Activated CD8-positive, alpha-beta T cell treated with anti-CD3 and anti-CD28 coated beads for 36 hours (primary cell): ENCODE data around the gene NABP2. TPM values are rescaled to one million over a fixed set of nuclear protein-coding genes. Genes with fewer than 3 reads are reported as not detected.
"Not testable (repeated sequence)": the region's sequence is repeated elsewhere in the genome, so short reads cannot be mapped to it uniquely, and the experiment has no call there.

Source experiments
- ATAC-seq: fragments of 200-7000 bp; cut with Tn5 transposase; one replicate; pipeline ENCODE4 v1.10.0; 2021; ENCODE audit warnings: mild to moderate bottlenecking, moderate library complexity
- CTCF ChIA-PET: fragments of 350-600 bp; sonication (Branson Sonifier 250); formaldehyde crosslinking; loops from one replicate; lab custom pipeline; 2021; ENCODE audit warnings: antibody characterized with exemption; lab: Charles Lee
- POLR2A ChIA-PET: fragments of 350-600 bp; sonication (Branson Sonifier 250); formaldehyde crosslinking; loops from one replicate; lab custom pipeline; 2021; ENCODE audit warnings: antibody characterized with exemption; lab: Charles Lee
- DNase-seq: peaks from one replicate; pipeline ENCODE4 v3.0.0-alpha.2; 2020
- H3K27ac Mint-ChIP-seq: one replicate; pipeline ENCODE4 v1.8.0; 2021; ENCODE audit warnings: mild to moderate bottlenecking, mixed read lengths
- H3K27me3 Mint-ChIP-seq: one replicate; pipeline ENCODE4 v1.8.0; 2021; ENCODE audit warnings: mixed read lengths
- H3K36me3 Mint-ChIP-seq: one replicate; pipeline ENCODE4 v1.8.0; 2021; ENCODE audit warnings: low read depth, mixed read lengths
- H3K4me1 Mint-ChIP-seq: one replicate; pipeline ENCODE4 v1.8.0; 2021; ENCODE audit warnings: low read depth, mixed read lengths
- H3K4me3 Mint-ChIP-seq: one replicate; pipeline ENCODE4 v1.8.0; 2021; ENCODE audit warnings: mild to moderate bottlenecking, moderate library complexity, mixed read lengths
- H3K9me3 Mint-ChIP-seq: one replicate; pipeline ENCODE4 v1.8.0; 2021; ENCODE audit warnings: mixed read lengths
- CTCF ChIP-seq: fragments of 200-600 bp; IDR thresholded peaks from one replicate; pipeline ENCODE4 v1.8.0; 2022; ENCODE audit warnings: antibody characterized with exemption, mild to moderate bottlenecking
- intact Hi-C: fragments of 100-400 bp; cut with micrococcal nuclease; formaldehyde crosslinking; loops from one replicate; pipeline ENCODE4 v1.10.0; 2022
- total RNA-seq, 2 experiments: library from RNA; stranded (reverse); gene quantifications; one replicate each; pipeline ENCODE4 v1.2.3, GENCODE V29; 2021

NABP2 gene
- total RNA-seq, 2 experiments from 2014 or later: 58.7 to 60.2 TPM

GRCh38 chr12:56267443-56268071 is 43.4 kb downstream of the NABP2 start:
- intact Hi-C loops: loop anchor here (5.0 kb wide), 1 partner anchor 45 kb away; the partner anchor contains the start of genes NABP2 and RNF41
- POLR2A ChIA-PET: interaction anchor here (0.6 to 3.0 kb wide), 12 partner anchors 9 to 1260 kb away, joined by 3 to 17 read pairs (median 3); partner anchors contain the start of genes ANKRD52 and STAT2
- ATAC-seq (no peak), DNase-seq (peak; percentile 23)
- Mint-ChIP-seq H3K4me1 (peaks cover 19% of the 10 kb centered on the region), H3K9me3 (no peaks in the 10 kb centered on the region), H3K27me3 (no peaks in the 10 kb centered on the region), H3K4me3 (peak overlapping the region; percentile 93), H3K27ac (peak overlapping the region; percentile 54), H3K36me3 (peaks cover 18% of the 10 kb centered on the region)
- no peak for TF ChIP-seq CTCF
- CTCF ChIA-PET: interaction anchor here (0.7 to 5.0 kb wide), 15 partner anchors 10 to 484 kb away, joined by 3 to 40 read pairs (median 5); partner anchors contain the start of genes ANKRD52, RNF41, SMARCC2 and STAT2

GRCh38 chr12:56271031-56271430 is 46.9 kb downstream of the NABP2 start:
- Mint-ChIP-seq H3K4me3 (no peak overlapping the region), H3K36me3 (peaks cover 37% of the 10 kb centered on the region), H3K4me1 (peaks cover 16% of the 10 kb centered on the region), H3K27ac (peak overlapping the region; percentile 61), H3K27me3 (no peaks in the 10 kb centered on the region), H3K9me3 (no peaks in the 10 kb centered on the region)
- ChIA-PET POLR2A (interaction anchor here (1.0 to 1.7 kb wide), 2 partner anchors 12 to 112 kb away, joined by 3 to 6 read pairs; partner anchors contain the start of gene MYL6), CTCF (interaction anchor here (0.8 to 1.7 kb wide), 6 partner anchors 13 to 81 kb away, joined by 3 to 5 read pairs (median 4); partner anchors contain the start of genes ANKRD52 and SMARCC2)
- DNase-seq: no peak
- intact Hi-C loops: no loop called here
- no peak for ATAC-seq
- no peak for TF ChIP-seq CTCF

- H3K27ac Mint-ChIP-seq, intact Hi-C loops, H3K27me3 Mint-ChIP-seq, H3K9me3 Mint-ChIP-seq, DNase-seq, ATAC-seq, H3K4me1 Mint-ChIP-seq, H3K4me3 Mint-ChIP-seq: not testable (repeated sequence)
- POLR2A ChIA-PET: interaction anchor here (0.9 kb wide), 1 partner anchor 19 kb away, joined by 4 read pairs; no protein-coding TSS in a partner anchor
- CTCF ChIA-PET: interaction anchor here (1.1 kb wide), 1 partner anchor 83 kb away, joined by 4 read pairs; the partner anchor contains the start of gene SMARCC2
- peaks cover 37% of the 10 kb centered on the region for H3K36me3 Mint-ChIP-seq
Measured at GRCh38 chr12:56272468-56272867, 48.3 kb downstream of the NABP2 start.

GRCh38 chr12:56274299-56274698 is 50.2 kb downstream of the NABP2 start:
- intact Hi-C loops: no loop called here
- no peak overlapping the region for H3K27ac Mint-ChIP-seq
- H3K4me1 Mint-ChIP-seq: no peaks in the 10 kb centered on the region
- H3K27me3 Mint-ChIP-seq: no peaks in the 10 kb centered on the region
- no peaks in the 10 kb centered on the region for H3K9me3 Mint-ChIP-seq
- no peak for TF ChIP-seq CTCF
- DNase-seq: no peak
- ChIA-PET CTCF (no interaction called here), POLR2A (no interaction called here)
- no peak for ATAC-seq
- H3K36me3 Mint-ChIP-seq: peaks cover 46% of the 10 kb centered on the region
- H3K4me3 Mint-ChIP-seq: no peak overlapping the region

- Mint-ChIP-seq H3K36me3 (peaks cover 42% of the 10 kb centered on the region), H3K27ac (no peak overlapping the region), H3K27me3 (no peaks in the 10 kb centered on the region), H3K4me1 (peaks cover 2% of the 10 kb centered on the region), H3K4me3 (no peak overlapping the region), H3K9me3 (no peaks in the 10 kb centered on the region)
- no peak for TF ChIP-seq CTCF
- no peak for DNase-seq
- POLR2A ChIA-PET: interaction anchor here (0.5 to 0.7 kb wide), 2 partner anchors 128 to 241 kb away, joined by 3 read pairs; no protein-coding TSS in a partner anchor
- ATAC-seq: no peak
- CTCF ChIA-PET: interaction anchor here (0.6 to 1.1 kb wide), 3 partner anchors 21 to 74 kb away, joined by 3 to 4 read pairs (median 3); partner anchors contain the start of gene ANKRD52
- intact Hi-C loops: no loop called here
Measured at GRCh38 chr12:56278905-56279304, 54.8 kb downstream of the NABP2 start.

Other genes with a start within 250 kb of the NABP2 start
- 1 to 10 TPM; 4.6 to 6.2 TPM for gene SUOX, start 227.1 kb upstream of the NABP2 start, total RNA-seq
- gene IKZF4, start 203.3 kb upstream of the NABP2 start, total RNA-seq: 10 to 100 TPM; 20.5 to 20.8 TPM
- 10 to 100 TPM; 29.7 to 29.8 TPM for gene RPS26, start 182.4 kb upstream of the NABP2 start, total RNA-seq
- gene ERBB3, start 144.2 kb upstream of the NABP2 start, total RNA-seq: under 1 TPM; 0.98 to 0.99 TPM
- 100 to 1,000 TPM; 447 to 455 TPM for gene PA2G4, start 119.8 kb upstream of the NABP2 start, total RNA-seq
- 1,000 to 10,000 TPM; 5,401 to 5,452 TPM for gene RPL41, start 107.7 kb upstream of the NABP2 start, total RNA-seq
- 1 to 10 TPM; 6.8 to 7.2 TPM for gene ZC3H10, start 106.1 kb upstream of the NABP2 start, total RNA-seq
- 100 to 1,000 TPM; 154 to 160 TPM for gene ESYT1, start 96.1 kb upstream of the NABP2 start, total RNA-seq
- 10 to 100 TPM; 60.3 to 66.9 TPM for gene MYL6B, start 71.8 kb upstream of the NABP2 start, total RNA-seq
- gene MYL6, start 66.0 kb upstream of the NABP2 start, total RNA-seq: 100 to 1,000 TPM; 647 to 663 TPM
- 10 to 100 TPM; 79.3 to 87.9 TPM for gene SMARCC2, start 34.9 kb upstream of the NABP2 start, total RNA-seq
- gene RNF41, start 2.4 kb upstream of the NABP2 start, total RNA-seq: 10 to 100 TPM; 23.4 to 27.4 TPM
- gene SLC39A5, start 5.7 kb downstream of the NABP2 start, total RNA-seq: under 1 TPM; 0.41 to 0.54 TPM
- 10 to 100 TPM; 23.3 to 31.3 TPM for gene ANKRD52, start 34.0 kb downstream of the NABP2 start, total RNA-seq
- gene COQ10A, start 42.6 kb downstream of the NABP2 start, total RNA-seq: 1 to 10 TPM; 7.9 to 9.6 TPM
- 100 to 1,000 TPM; 292 to 297 TPM for gene CS, start 76.0 kb downstream of the NABP2 start, total RNA-seq
- gene CNPY2, start 91.6 kb downstream of the NABP2 start, total RNA-seq: 10 to 100 TPM; 81.0 to 81.7 TPM
- gene PAN2, start 109.7 kb downstream of the NABP2 start, total RNA-seq: 10 to 100 TPM; 55.7 to 69.0 TPM
- gene IL23A, start 114.5 kb downstream of the NABP2 start, total RNA-seq: 10 to 100 TPM; 41.3 to 41.5 TPM
- 10 to 100 TPM; 64.4 to 69.7 TPM for gene STAT2, start 135.8 kb downstream of the NABP2 start, total RNA-seq
- gene APOF, start 138.5 kb downstream of the NABP2 start, total RNA-seq: not detected
- 10 to 100 TPM; 48.7 to 49.2 TPM for gene TIMELESS, start 225.1 kb downstream of the NABP2 start, total RNA-seq
- not detected for gene MIP, start 230.3 kb downstream of the NABP2 start, total RNA-seq
- gene SPRYD4, start 244.2 kb downstream of the NABP2 start, total RNA-seq: 1 to 10 TPM; 3.2 to 3.3 TPM